C4-2B (cell line): ENCODE data around the gene TMED6.

Experiments
- CTCF ChIP-seq: fragments of 450-650 bp; conservative IDR thresholded peaks from 2 replicates; pipeline ENCODE4 v1.5.1; 2017; ENCODE audit warnings: mild to moderate bottlenecking
- ZFX ChIP-seq: fragments of 450-650 bp; IDR thresholded peaks from 2 replicates; pipeline ENCODE4 v1.6.1; 2017

- TF ChIP-seq CTCF (no peak), ZFX (no peak)
Observed at GRCh38 chr16:69345923-69346322, 5.7 kb downstream of the TMED6 start.
